T-helper 2 cell treated with Interferon-gamma antibody and Interleukin-4, amounts not matched to agents 5 μg/mL and 100 μg/mL, for 36 hours (primary cell): Measurements from ENCODE around the gene SLC13A3.

Source experiments
- DNase-seq: peaks from one replicate; pipeline ENCODE4 v3.0.0; 2021; ENCODE audit warnings: low spot score
- H3K27ac Mint-ChIP-seq: one replicate; pipeline ENCODE4 v1.8.0; 2021; ENCODE audit warnings: mild to moderate bottlenecking, mixed read lengths
- H3K27me3 Mint-ChIP-seq: one replicate; pipeline ENCODE4 v1.8.0; 2021; ENCODE audit warnings: low read depth, mixed read lengths
- H3K36me3 Mint-ChIP-seq: one replicate; pipeline ENCODE4 v1.8.0; 2021; ENCODE audit warnings: low read depth, mixed read lengths
- H3K4me1 Mint-ChIP-seq: one replicate; pipeline ENCODE4 v1.8.0; 2021; ENCODE audit warnings: low read depth, mixed read lengths
- H3K4me3 Mint-ChIP-seq: one replicate; pipeline ENCODE4 v1.8.0; 2022; ENCODE audit warnings: mild to moderate bottlenecking, moderate library complexity, mixed read lengths
- H3K9me3 Mint-ChIP-seq: one replicate; pipeline ENCODE4 v1.8.0; 2021; ENCODE audit warnings: mixed read lengths

SLC13A3 gene

DNA sequence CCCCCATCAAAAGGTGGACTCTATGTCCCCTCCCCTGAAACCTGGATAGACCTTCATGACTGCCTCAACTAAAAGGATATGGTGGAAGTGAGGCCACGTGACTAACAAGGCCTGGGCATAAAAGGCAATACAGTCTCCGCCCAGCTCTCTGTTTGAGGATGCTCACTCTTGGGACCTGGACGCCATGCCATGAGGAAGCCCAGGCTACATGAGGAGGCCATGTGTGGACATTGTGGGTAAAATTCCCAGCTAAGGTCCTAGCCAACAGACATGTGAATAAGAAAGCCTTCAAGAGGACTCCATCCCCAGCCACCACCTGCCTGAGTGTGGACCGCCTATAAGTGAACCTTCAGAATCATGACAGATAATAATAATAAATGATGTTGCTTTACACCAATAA, 130.7 kb downstream of the SLC13A3 start:
- Mint-ChIP-seq H3K4me1 (peaks cover 3% of the 10 kb centered on the region), H3K27ac (no peak overlapping the region), H3K9me3 (no peaks in the 10 kb centered on the region), H3K4me3 (no peak overlapping the region), H3K36me3 (no peaks in the 10 kb centered on the region), H3K27me3 (peaks cover 8% of the 10 kb centered on the region)
- no peak for DNase-seq

DNA sequence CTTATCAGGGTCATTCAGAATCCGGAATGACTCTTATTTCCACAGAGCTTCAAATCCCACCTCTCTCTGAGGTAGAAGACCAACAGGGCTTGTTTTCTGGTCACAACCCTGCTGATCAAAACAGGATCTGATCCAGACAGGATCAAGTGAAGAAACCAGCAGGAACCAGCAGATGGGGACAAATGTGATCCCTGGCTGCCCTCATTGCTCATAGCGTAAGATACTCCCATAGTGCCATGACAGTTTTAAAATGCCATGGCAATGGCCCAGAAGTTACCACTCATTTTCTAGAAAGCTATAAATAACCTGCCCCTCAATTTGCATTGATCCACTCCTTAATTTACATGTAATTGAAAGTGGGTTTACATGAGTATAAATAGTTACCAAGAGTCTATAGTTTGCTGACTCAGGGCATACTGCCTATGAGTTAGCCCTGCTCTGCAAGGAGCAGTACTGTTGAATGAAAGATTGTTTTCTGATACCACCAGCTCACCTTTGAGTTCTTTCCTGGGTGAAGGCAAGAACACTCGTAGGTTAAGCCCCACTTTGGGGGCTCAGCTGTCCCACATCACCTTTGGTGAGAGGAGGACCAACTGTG, 131.7 kb downstream of the SLC13A3 start:
- Mint-ChIP-seq H3K27ac (no peak overlapping the region), H3K9me3 (no peaks in the 10 kb centered on the region), H3K4me1 (peaks cover 6% of the 10 kb centered on the region), H3K36me3 (no peaks in the 10 kb centered on the region), H3K4me3 (no peak overlapping the region), H3K27me3 (peaks cover 8% of the 10 kb centered on the region)
- DNase-seq = no peak

DNA sequence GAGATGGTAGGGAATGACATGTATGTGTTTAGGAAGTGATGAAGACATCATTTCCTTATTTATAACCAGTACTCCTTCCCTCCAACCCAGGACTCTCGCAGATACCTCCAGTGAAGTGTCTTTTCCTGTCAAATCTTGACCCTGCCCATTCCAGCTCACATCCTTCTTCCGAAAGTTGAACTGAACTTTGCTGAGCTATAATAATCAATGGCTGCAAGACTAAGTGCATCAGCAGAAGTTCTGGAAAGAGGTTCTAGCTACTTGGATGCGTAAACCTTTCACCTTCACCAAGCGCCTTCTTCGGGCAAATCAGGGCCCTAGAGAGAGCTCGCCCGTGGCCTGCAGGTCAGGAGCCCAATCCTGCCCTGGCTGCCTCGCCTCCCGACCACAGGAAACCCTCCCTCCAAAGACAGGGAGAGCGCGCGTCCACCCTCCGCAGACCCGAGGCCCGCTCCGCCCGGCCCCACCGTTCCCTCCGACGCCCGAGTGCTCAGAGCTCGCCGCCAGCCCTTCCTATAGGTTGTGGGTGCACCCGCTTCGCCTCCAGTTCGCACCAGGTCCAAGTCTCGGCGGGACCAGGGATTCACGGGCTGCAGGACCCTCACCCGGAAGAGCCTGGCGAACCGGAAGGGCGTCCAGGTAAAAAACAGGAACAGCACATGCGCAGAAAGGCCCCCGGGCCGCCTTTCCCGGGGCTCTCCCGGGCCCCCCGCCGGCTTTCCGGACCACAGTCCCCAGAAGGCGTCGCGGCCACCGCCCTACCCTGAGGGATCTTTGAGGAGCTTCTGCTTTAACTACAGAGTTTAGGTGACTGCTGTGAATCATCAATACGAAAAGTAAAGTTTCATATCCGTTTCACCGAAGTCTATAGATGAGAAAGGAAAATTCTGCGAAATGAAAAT, 138.1 kb downstream of the SLC13A3 start, which contains the start of gene ZNF334:
Gene ZNF334 (minus strand): TSS at position 617 of the 902 bp plus-strand sequence. CDS start 1,457 bp downstream, outside the sequence.
- Mint-ChIP-seq H3K9me3 (peaks cover 7% of the 10 kb centered on the region), H3K27me3 (peaks cover 8% of the 10 kb centered on the region), H3K4me1 (peaks cover 22% of the 10 kb centered on the region), H3K36me3 (peaks cover 4% of the 10 kb centered on the region), H3K27ac (peak within 1 kb of the TSS; percentile 51), H3K4me3 (peak within 1 kb of the TSS; percentile 78)
- peak; percentile 44 for DNase-seq

DNA sequence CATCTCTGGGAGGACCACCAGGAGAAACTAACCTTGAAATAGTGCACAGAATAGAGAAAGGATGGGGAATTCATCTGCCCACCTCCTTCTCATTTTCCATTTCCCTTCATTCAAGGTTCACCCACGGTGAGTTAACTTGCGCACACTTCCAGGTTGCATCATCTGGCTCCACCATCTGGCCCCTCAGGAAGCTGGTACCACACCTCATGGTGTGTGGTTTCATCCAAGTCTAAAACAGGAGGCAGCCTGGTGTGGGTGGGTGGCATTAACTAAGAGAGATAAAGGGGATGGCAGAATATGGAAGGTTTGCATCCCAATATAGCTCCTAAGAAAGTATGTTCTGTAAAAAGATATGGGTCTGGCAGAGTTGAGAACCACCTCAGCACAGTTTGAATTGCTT, 141.7 kb downstream of the SLC13A3 start:
- peaks cover 16% of the 10 kb centered on the region for H3K4me1 Mint-ChIP-seq

More for the DNA sequence above, 141.7 kb downstream of the SLC13A3 start:
- Mint-ChIP-seq H3K27me3 (no peaks in the 10 kb centered on the region), H3K4me3 (no peak overlapping the region), H3K27ac (no peak overlapping the region), H3K9me3 (peaks cover 19% of the 10 kb centered on the region), H3K36me3 (peaks cover 4% of the 10 kb centered on the region)
- no peak for DNase-seq
